ENCODE data around the gene UPK3A.
A peak's percentile ranks its signal among the peaks of the same experiment; 100 is the strongest.

UPK3A gene

DNA sequence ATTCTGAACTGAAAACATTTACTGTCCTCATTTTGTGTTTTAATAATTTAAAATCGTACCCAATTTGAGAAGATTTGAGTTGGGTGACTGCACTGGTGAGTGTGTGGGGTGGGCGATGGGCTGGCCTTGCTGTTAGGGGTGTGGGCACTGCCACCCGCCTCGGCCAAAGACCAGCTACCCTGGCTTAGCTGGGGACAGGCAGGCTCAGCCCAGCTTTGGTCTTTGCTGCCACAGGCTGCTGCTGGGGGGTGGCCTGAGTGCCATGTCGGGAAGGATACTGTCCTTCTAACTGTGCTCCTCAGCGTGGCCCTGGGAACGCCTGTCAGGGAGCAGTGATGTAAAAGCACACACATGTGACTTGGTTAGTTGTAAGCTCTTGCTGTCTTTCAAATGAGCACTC is 47.3 kb downstream of the UPK3A start:
- no peak for DNase-seq

- no peak for DNase-seq
Measured at GRCh38 chr22:45334068-45334467, 49.3 kb downstream of the UPK3A start.

DNA sequence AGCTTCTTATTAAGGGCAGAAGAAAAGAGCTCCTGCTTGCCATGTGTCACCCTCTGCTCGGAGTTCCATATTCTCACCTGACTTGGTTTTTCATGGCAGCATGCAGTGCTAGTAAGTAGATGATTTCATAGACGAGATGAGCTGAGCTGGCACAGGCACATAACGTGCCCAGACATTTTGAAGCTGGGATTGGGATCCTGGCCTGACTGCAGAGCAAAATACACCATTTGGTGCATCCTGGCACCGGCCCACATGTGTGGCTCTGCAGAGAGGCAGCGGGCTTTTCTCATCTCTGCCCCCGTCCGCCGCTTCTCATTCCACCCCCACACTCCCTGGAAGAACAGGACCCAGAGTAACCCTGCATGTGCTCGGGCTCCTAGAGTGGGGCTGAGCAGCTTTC is 49.8 kb downstream of the UPK3A start:
- no peak for DNase-seq

- no peak for DNase-seq
Measured at GRCh38 chr22:45335021-45335818, 50.5 kb downstream of the UPK3A start.

DNA sequence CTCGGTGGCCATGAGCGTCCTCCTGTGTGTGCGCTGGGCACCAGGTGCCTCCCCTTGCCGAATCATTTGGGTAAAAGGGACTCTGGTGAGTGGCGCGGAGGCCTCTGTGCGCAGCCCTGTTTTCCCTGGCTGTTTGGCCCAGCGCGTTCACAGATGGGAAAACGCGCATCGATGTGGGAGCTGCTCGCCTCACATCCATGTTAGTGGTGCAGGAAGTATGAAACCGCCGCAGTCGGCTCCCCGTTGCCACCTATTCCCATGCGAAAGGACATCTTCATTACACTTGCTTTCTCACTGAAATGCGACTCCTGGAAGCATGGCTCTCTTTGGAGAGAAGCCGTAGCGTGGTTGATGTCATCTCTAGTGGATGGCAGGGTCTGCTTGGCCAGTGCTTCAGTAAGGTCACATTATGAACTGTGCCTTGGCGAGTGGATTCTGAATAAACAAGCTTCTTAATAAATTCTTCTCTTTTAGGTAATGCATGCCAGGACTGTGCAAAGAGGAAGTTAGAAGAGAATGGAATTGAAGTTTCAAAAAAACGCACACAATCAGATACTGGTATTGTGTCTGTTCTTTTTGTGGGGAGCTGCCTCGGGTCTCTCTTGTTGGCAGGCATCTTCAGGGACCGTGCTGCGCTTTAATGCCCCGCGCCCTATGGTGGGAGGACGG is 51.2 kb downstream of the UPK3A start:
- DNase-seq: no peak

GRCh38 chr22:45336971-45337431 is 52.3 kb downstream of the UPK3A start:
- DNase-seq: no peak

DNA sequence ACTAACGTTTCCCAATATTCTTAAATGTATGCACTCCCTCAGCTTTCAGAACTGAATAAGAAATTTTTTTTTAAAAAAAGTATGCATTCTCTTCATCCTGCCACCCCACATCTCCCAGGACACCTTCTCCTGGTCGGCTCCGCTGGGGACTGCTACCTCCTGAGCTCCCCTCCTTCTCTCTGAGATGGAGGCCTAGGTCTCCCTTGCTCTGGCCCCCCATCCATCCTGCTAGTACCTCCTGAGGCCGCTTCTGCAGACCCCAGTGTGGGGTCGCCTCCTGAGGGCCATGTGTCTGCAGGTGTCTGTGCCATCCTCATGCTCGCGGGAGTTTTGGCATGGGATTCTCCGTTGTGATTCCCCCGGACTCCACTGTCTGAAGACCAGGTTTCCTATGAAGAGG is 52.8 kb downstream of the UPK3A start:
- DNase-seq: no peak

- no peak for DNase-seq
Measured at GRCh38 chr22:45338795-45339194, 54.0 kb downstream of the UPK3A start.

- no peak for DNase-seq
Measured at GRCh38 chr22:45340323-45340722, 55.6 kb downstream of the UPK3A start.

DNA sequence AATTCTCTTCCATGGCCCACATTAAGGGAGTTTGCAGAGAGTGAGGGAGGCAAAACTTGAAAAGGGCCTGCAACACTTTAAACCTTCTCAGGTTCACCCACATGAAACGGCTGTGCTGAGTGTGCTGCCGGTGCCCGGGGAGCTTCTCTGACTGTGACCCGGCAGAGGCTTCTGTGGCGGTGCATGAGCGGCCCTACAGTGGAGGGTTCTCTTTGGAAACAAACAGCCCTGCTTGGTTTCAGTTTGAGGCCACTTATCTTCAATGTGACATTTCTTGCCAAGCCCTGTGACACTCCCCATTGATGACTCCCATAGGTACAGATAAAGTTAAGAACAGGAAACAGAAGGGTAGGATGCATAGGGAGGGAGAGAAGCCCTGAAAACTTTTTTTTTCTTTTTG is 56.7 kb downstream of the UPK3A start:
- DNase-seq: no peak

GRCh38 chr22:45343143-45343542 is 58.4 kb downstream of the UPK3A start:
- no peak for DNase-seq

- DNase-seq: peak; percentile 11
Measured at GRCh38 chr22:45344334-45344733, 59.6 kb downstream of the UPK3A start.
